HG03469 (cell line): ENCODE data around the gene CSN3.

Experiments used
- ATAC-seq: cut with Tn5 transposase; IDR thresholded peaks from one replicate; pipeline ENCODE4 v1.9.1; 2021; ENCODE audit warnings: mild to moderate bottlenecking, moderate library complexity, moderate number of reproducible peaks; ENCODE audit not compliant: unreplicated experiment

The CSN3 gene

DNA sequence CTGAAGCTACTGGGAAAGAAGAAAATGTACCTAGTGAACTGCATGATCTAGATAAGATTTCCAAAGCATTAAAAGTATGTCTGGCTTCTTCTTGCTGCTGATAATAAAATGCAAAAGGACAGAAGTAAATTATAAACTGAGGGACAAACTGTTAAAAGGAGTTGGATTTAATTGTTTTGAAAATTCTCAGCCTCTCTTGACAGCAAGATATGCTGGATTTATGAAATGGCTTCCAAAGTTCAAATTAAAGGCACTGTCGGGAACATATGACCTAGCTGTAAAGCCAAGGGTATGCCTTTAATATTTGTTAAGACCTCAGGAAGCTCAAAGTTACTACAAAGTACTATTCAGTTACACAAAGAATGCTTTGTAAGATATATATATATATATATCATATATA, 46.3 kb downstream of the CSN3 start:
- ATAC-seq, result no peak

DNA sequence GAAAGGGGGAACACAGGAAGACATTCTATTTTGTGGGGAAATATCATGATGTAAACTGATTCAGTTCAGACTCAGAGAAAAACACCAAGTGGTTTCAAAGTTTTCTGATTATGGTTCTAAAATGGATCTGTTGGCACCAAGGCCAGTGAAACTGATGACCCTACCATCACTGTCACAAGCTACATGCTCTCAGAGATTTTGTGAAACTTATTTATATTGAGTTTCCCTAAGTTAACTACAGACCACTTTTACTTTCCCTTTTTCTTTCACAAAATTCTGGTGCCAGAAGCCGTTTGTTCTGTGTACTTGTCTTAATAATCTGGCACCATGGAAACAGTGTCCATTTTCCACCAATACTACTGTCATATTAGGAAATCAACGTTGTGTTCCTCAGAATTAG, 48.9 kb downstream of the CSN3 start:
- no peak for ATAC-seq

DNA sequence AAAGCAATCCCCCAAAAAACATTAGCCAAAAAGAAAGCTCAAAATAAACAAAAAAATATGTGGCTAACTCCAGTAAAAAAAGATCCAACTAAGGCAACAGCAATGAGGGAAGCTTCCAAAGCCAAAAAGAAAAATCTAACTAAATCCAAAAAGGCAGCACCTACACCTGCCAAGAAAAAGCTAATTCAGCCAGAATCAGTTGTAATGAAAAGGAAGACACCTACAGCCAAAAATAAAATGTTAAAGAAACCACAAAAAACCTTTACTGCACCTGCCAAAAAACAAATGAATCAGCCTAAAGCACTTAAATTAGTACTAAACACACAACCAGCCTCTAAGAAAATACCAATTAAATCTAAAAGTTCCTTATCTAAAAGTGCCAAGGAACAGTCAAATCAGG, 55.2 kb downstream of the CSN3 start:
- ATAC-seq, result no peak

DNA sequence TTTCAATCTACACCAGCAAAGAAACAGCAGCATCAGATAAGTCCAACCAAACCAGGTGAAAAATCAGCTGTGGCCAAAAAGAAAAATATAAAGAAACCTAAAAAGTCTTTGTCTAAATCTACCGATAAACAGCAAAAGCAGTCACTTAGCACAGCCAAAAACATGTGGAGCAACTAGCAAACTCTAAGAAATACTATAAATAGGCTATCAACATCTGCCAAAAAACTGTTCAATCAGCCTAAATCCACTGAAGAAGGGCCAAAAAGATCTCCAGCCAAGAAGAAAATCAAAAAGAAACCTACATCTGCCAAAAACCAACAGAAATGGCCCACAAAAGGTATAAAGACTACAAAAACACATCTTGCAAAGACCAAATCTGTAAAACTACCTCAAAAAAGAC, 55.7 kb downstream of the CSN3 start:
- no peak for ATAC-seq

DNA sequence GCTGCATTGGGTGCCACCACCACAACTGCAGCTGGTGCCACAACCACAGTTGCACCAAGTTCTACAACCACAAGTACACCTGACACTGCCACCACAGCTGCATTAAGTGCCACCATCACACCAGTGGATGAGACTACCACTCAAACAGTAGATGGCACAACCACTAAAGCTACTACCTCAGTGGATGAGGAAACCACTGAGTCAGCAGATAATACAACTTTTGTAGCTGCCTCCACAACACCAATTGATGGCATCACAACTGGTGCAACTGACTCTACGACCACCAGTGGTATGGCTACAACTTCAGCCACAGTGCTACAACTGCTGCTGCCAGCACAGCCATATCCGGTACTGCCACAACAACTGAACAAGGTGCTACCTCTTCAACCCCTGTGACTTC, 57.2 kb downstream of the CSN3 start:
- ATAC-seq, result no peak

DNA sequence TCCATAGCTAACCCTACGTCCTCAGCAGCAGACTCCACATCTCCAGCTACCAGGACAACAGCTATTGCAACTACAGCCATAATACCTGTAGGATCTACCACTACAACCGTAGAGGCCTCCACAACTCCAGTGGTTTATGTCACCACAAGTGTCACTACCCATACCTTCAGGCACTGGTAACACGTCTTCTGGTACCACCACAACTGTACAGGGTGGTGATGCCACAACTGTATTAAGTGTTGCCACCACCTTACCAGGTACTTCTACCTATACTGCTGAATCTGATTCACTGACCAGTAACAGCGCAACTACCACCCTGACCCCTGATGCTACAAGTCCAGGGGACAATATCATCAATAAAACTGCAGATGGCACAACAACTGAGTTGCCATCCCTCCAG, 57.8 kb downstream of the CSN3 start:
- no peak for ATAC-seq
